Measurements from ENCODE around the gene HOXD12. TPM values are rescaled to one million over a fixed set of nuclear protein-coding genes. Genes with fewer than 3 reads are reported as not detected.
A peak's percentile ranks its signal among the peaks of the same experiment; 100 is the strongest.

The HOXD12 gene
- total RNA-seq, 3 donors from 2014 or later (not counting 1 experiment from before 2014, with no cell fraction given) = not detected

DNA sequence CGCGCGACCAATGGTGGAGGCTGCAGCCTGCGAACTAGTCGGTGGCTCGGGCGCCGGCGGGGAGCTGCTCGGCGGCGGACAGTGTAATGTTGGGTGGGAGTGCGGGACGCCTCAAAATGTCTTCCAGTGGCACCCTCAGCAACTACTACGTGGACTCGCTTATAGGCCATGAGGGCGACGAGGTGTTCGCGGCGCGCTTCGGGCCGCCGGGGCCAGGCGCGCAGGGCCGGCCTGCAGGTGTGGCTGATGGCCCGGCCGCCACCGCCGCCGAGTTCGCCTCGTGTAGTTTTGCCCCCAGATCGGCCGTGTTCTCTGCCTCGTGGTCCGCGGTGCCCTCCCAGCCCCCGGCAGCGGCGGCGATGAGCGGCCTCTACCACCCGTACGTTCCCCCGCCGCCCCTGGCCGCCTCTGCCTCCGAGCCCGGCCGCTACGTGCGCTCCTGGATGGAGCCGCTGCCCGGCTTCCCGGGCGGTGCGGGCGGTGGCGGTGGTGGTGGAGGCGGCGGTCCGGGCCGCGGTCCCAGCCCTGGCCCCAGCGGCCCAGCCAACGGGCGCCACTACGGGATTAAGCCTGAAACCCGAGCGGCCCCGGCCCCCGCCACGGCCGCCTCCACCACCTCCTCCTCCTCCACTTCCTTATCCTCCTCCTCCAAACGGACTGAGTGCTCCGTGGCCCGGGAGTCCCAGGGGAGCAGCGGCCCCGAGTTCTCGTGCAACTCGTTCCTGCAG is 23.3 kb downstream of the HOXD12 start, which contains the start of gene HOXD9:
Gene HOXD9 (plus strand): TSS at position 37 of the 728 bp plus-strand sequence. CDS start 50 bp downstream, at position 87.
- Mint-ChIP-seq H3K4me1 (peaks cover 11% of the 10 kb centered on the region in 2 donors), H3K36me3 (peaks cover 13% of the 10 kb centered on the region), H3K9me3 (peaks cover 2% of the 10 kb centered on the region in 2 donors), H3K27me3 (ENCODE audit: low read depth in 2 of 2) (peaks cover 78 to 80% of the 10 kb centered on the region in 2 donors), H3K4me3 (peak within 1 kb of the TSS; percentile 80), H3K27ac (no peak within 1 kb of the TSS)
- peaks cover 8% of the 10 kb centered on the region for H3K9me3 ChIP-seq (ENCODE audit: control insufficient read depth, insufficient read depth, low read length)
- H3K27ac ChIP-seq (ENCODE audit: low read length) = no peak within 1 kb of the TSS
- no peaks in the 10 kb centered on the region for H3K36me3 ChIP-seq (ENCODE audit: control insufficient read depth, insufficient read depth, low read length)
- peaks cover 86% of the 10 kb centered on the region for H3K27me3 ChIP-seq (ENCODE audit: control insufficient read depth, insufficient read depth, low read length)
- peaks cover 13% of the 10 kb centered on the region for H3K4me1 ChIP-seq (ENCODE audit: control insufficient read depth, insufficient read depth, low read length)
- intact Hi-C loops (cut with micrococcal nuclease) = loop anchor here (5.0 kb wide), 1 partner anchor 36 kb away; no protein-coding TSS in a partner anchor
- ATAC-seq (peak in 2 of 3 donors; percentile 61 to 71), DNase-seq (peak in 1 of 2 donors; percentile 45)
- WGBS (ENCODE audit: insufficient coverage) = 5% methylated on average over 84 of the region's 84 CpGs
- no peak for TF ChIP-seq CTCF (IDR thresholded peaks at IDR 0.05)
- H3K4me3 ChIP-seq (ENCODE audit: low read length) = no peak within 1 kb of the TSS

- DNase-seq (no peak), ATAC-seq (no peak)
- Histone ChIP-seq H3K4me3 (ENCODE audit: low read length) (no peak overlapping the region), H3K27ac (ENCODE audit: low read length) (no peak overlapping the region), H3K9me3 (ENCODE audit: control insufficient read depth, insufficient read depth, low read length) (peaks cover 4% of the 10 kb centered on the region), H3K27me3 (ENCODE audit: control insufficient read depth, insufficient read depth, low read length) (peaks cover 86% of the 10 kb centered on the region), H3K36me3 (ENCODE audit: control insufficient read depth, insufficient read depth, low read length) (no peaks in the 10 kb centered on the region), H3K4me1 (ENCODE audit: control insufficient read depth, insufficient read depth, low read length) (peaks cover 17% of the 10 kb centered on the region)
- no peak overlapping the region for H3K27ac Mint-ChIP-seq
- peaks cover 78 to 80% of the 10 kb centered on the region in 2 donors for H3K27me3 Mint-ChIP-seq (ENCODE audit: low read depth in 2 of 2)
- peak overlapping the region; percentile 45 for H3K4me3 Mint-ChIP-seq
- intact Hi-C loops (cut with micrococcal nuclease) = loop anchor here (5.0 kb wide), 1 partner anchor 36 kb away; no protein-coding TSS in a partner anchor
- 10% methylated on average over 40 of the region's 40 CpGs for WGBS (ENCODE audit: insufficient coverage)
- TF ChIP-seq CTCF (IDR thresholded peaks at IDR 0.05) = no peak
- H3K36me3 Mint-ChIP-seq = peaks cover 13% of the 10 kb centered on the region
- H3K9me3 Mint-ChIP-seq = peaks cover 2% of the 10 kb centered on the region in 2 donors
- peaks cover 13% of the 10 kb centered on the region in 2 donors for H3K4me1 Mint-ChIP-seq
These were observed 24.0 kb downstream of the HOXD12 start for GRCh38 chr2:176123411-176124109.

GRCh38 chr2:176124110-176124946 is 24.7 kb downstream of the HOXD12 start:
- H3K9me3 ChIP-seq (ENCODE audit: control insufficient read depth, insufficient read depth, low read length) = no peaks in the 10 kb centered on the region
- peaks cover 77 to 78% of the 10 kb centered on the region in 2 donors for H3K27me3 Mint-ChIP-seq (ENCODE audit: low read depth in 2 of 2)
- H3K4me1 Mint-ChIP-seq = peaks cover 8 to 13% of the 10 kb centered on the region in 2 donors
- no peaks in the 10 kb centered on the region for H3K9me3 Mint-ChIP-seq
- intact Hi-C loops (cut with micrococcal nuclease) = loop anchor here (5.0 kb wide), 1 partner anchor 37 kb away; no protein-coding TSS in a partner anchor
- H3K27ac ChIP-seq (ENCODE audit: low read length) = no peak overlapping the region
- peaks cover 21% of the 10 kb centered on the region for H3K4me1 ChIP-seq (ENCODE audit: control insufficient read depth, insufficient read depth, low read length)
- TF ChIP-seq CTCF (IDR thresholded peaks at IDR 0.05) = no peak
- peaks cover 87% of the 10 kb centered on the region for H3K27me3 ChIP-seq (ENCODE audit: control insufficient read depth, insufficient read depth, low read length)
- ATAC-seq (no peak), DNase-seq (no peak)
- peaks cover 7% of the 10 kb centered on the region for H3K36me3 Mint-ChIP-seq
- no peak overlapping the region for H3K27ac Mint-ChIP-seq
- WGBS (ENCODE audit: insufficient coverage) = 13% methylated on average over 33 of the region's 34 CpGs
- peak overlapping the region; percentile 45 for H3K4me3 Mint-ChIP-seq
- H3K4me3 ChIP-seq (ENCODE audit: low read length) = no peak overlapping the region
- no peaks in the 10 kb centered on the region for H3K36me3 ChIP-seq (ENCODE audit: control insufficient read depth, insufficient read depth, low read length)
